ENCODE measurements around the gene MAGEB2. TPM values are rescaled to one million over a fixed set of nuclear protein-coding genes. Genes with fewer than 3 reads are reported as not detected.
"Not testable (repeated sequence)": the region's sequence is repeated elsewhere in the genome, so short reads cannot be mapped to it uniquely, and the experiment has no call there.

MAGEB2 gene, protein sequence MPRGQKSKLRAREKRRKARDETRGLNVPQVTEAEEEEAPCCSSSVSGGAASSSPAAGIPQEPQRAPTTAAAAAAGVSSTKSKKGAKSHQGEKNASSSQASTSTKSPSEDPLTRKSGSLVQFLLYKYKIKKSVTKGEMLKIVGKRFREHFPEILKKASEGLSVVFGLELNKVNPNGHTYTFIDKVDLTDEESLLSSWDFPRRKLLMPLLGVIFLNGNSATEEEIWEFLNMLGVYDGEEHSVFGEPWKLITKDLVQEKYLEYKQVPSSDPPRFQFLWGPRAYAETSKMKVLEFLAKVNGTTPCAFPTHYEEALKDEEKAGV
- not detected for total RNA-seq
- not detected for polyA plus RNA-seq

DNA sequence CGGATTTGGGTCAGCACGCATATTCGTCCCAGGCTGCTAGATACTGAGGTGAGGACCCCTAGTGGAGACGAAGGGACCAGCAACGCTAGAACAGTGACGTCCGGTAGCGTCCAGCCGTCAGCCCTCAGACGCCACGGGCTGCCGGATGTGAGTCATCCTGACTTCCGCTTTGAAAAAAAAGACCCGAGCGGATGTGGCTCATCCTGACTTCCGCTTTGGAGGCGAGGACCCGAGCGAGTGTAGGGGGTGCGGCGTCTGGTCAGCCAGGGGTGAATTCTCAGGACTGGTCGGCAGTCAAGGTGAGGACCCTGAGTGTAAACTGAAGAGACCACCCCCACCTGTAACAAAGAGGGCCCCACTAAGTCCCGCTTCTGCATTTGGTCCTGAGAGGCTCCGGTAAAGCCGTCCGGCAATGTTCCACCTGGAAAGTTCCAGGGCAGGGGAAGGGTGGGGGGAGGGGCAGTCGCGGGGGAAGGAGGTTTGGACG lies at the start of gene MAGEB2:
Gene MAGEB2 (plus strand): TSS at position 207 of the 487 bp plus-strand sequence. CDS start 3,018 bp downstream, outside the sequence.
- peaks cover 0 to 2% (median 0%) of the 10 kb centered on the region in 7 donors for H3K9me3 Mint-ChIP-seq
- no peak for ATAC-seq (ENCODE audit: low read depth in 2 of 2)
- Histone ChIP-seq H3K36me3 (ENCODE audit: control insufficient read depth, insufficient read depth, low read length) (no peaks in the 10 kb centered on the region), H3K27me3 (ENCODE audit: control insufficient read depth, insufficient read depth, low read length) (no peaks in the 10 kb centered on the region), H3K27ac (ENCODE audit: insufficient read depth, low read length, poor library complexity, severe bottlenecking) (no peak within 1 kb of the TSS), H3K4me1 (ENCODE audit: control insufficient read depth, insufficient read depth, low read length, poor library complexity, severe bottlenecking) (no peaks in the 10 kb centered on the region), H3K9me3 (ENCODE audit: control insufficient read depth in 2 of 2, low read length in 2 of 2) (no peaks in the 10 kb centered on the region), H3K4me3 (ENCODE audit: low read depth, low read length) (no peak within 1 kb of the TSS)
- H3K27me3 Mint-ChIP-seq: no peaks in the 10 kb centered on the region
- no peak within 1 kb of the TSS for H3K27ac Mint-ChIP-seq
- H3K4me3 Mint-ChIP-seq: no peak within 1 kb of the TSS
- H3K4me1 Mint-ChIP-seq: no peaks in the 10 kb centered on the region
- H3K36me3 Mint-ChIP-seq: no peaks in the 10 kb centered on the region
- DNase-seq: no peak

DNA sequence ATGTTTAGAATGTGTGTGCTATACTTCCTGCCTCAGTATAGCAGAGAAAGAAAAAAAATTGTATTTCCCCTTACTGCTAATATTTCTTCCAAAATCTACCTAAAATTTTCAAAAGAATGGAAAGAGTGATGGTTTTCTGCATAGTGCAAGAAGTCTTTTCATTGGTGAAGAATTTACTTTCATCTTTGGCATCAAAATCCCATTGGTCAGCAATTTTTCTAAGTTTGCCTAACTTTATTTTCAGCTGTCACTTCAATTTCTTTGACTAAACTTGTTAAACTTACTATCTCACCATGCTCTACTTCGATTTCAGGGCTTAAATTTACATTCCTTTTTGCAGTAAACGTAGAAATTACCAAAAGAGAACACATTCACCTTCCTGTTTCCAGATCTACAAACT lies 44.5 kb upstream of the MAGEB2 start:
- H3K4me3 Mint-ChIP-seq: no peak overlapping the region
- no peaks in the 10 kb centered on the region for H3K36me3 ChIP-seq (ENCODE audit: control insufficient read depth, insufficient read depth, low read length)
- ATAC-seq (ENCODE audit: low read depth in 2 of 2): no peak

DNA sequence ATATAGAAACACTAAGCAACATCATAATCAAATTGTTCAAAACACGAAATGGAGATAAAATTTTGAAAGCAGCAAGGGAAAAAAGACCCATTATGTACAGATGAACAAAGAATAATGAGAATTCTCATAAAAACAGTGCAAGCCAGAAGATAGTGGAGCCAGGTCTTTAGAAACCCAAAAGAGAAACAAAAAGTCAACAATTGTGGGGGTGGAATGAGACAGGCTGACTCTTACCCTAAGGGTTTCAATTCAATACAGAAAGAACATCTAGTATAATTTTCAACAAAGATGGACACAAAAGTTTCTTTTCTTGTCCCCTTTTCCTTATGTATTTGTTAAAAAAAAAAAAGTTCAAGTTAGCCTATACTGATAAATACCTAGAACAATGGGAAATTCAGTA lies 34.0 kb upstream of the MAGEB2 start:
- H3K27me3 ChIP-seq (ENCODE audit: control insufficient read depth, insufficient read depth, low read length): no peaks in the 10 kb centered on the region
- ATAC-seq (ENCODE audit: low read depth in 2 of 2) (no peak), DNase-seq (no peak)
- H3K9me3 ChIP-seq (ENCODE audit: control insufficient read depth in 2 of 2, low read length in 2 of 2): no peaks in the 10 kb centered on the region
- Mint-ChIP-seq H3K36me3 (no peaks in the 10 kb centered on the region), H3K27ac (no peak overlapping the region), H3K4me1 (no peaks in the 10 kb centered on the region), H3K27me3 (no peaks in the 10 kb centered on the region), H3K4me3 (no peak overlapping the region), H3K9me3 (peaks cover 0 to 7% (median 0%) of the 10 kb centered on the region in 7 donors)
- H3K36me3 ChIP-seq (ENCODE audit: control insufficient read depth, insufficient read depth, low read length): no peaks in the 10 kb centered on the region
- H3K4me1 ChIP-seq (ENCODE audit: control insufficient read depth, insufficient read depth, low read length, poor library complexity, severe bottlenecking): no peaks in the 10 kb centered on the region
- no peak overlapping the region for H3K4me3 ChIP-seq (ENCODE audit: low read depth, low read length)
- H3K27ac ChIP-seq (ENCODE audit: insufficient read depth, low read length, poor library complexity, severe bottlenecking): no peak overlapping the region

More for the DNA sequence above, 44.5 kb upstream of the MAGEB2 start:
- no peaks in the 10 kb centered on the region for H3K36me3 Mint-ChIP-seq
- no peak overlapping the region for H3K27ac ChIP-seq (ENCODE audit: insufficient read depth, low read length, poor library complexity, severe bottlenecking)
- H3K27ac Mint-ChIP-seq: no peak overlapping the region
- H3K27me3 ChIP-seq (ENCODE audit: control insufficient read depth, insufficient read depth, low read length): no peaks in the 10 kb centered on the region
- no peak overlapping the region for H3K4me3 ChIP-seq (ENCODE audit: low read depth, low read length)
- no peak for DNase-seq
- no peaks in the 10 kb centered on the region for H3K4me1 Mint-ChIP-seq
- H3K27me3 Mint-ChIP-seq: peaks cover 4% of the 10 kb centered on the region
- no peaks in the 10 kb centered on the region for H3K9me3 Mint-ChIP-seq
- no peaks in the 10 kb centered on the region for H3K9me3 ChIP-seq (ENCODE audit: control insufficient read depth in 2 of 2, low read length in 2 of 2)
- no peaks in the 10 kb centered on the region for H3K4me1 ChIP-seq (ENCODE audit: control insufficient read depth, insufficient read depth, low read length, poor library complexity, severe bottlenecking)

DNA sequence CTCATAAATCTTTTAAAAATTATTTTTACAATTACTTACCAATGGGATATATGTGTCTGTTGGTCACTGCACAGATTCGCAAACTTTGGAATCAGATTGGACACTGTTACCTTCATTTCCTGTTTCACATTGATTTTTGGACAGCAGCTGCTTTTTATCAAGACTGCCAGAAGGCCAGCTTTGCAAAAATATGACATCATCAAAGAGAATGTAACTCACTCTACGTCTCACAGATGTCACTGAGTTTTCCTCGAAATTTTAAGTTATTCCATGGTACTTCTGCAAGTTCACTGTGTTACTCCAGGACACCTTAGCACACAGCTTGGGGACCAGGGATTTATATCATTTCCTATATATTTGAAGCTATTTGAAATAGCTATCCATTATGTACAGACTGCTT lies 31.8 kb upstream of the MAGEB2 start:
- Mint-ChIP-seq H3K27ac (no peak overlapping the region), H3K9me3 (peaks cover 0 to 7% (median 0%) of the 10 kb centered on the region in 7 donors)

DNA sequence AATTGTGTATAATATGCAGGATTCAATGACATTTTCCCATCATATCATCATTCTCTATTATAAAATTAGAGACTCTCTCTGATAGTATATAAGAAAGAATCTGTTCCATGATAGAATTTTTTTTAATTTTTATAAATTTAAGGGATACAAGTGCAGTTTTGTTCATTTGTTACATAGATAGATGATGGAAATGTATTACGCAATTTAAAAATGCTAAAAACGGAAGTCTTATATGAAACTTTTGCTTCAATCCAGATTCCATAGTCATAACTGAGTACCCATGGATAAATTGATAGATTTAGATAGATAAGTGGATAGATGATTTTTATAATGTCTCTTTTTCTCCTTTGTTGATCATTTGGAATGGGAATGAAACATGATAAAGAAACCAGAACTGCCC lies 24.9 kb upstream of the MAGEB2 start:
- no peak for DNase-seq
- Mint-ChIP-seq H3K9me3 (peaks cover 0 to 3% (median 0%) of the 10 kb centered on the region in 7 donors), H3K4me3 (no peak overlapping the region), H3K4me1 (no peaks in the 10 kb centered on the region), H3K27me3 (peaks cover 4% of the 10 kb centered on the region), H3K36me3 (no peaks in the 10 kb centered on the region), H3K27ac (no peak overlapping the region)
- H3K4me3 ChIP-seq (ENCODE audit: low read depth, low read length): no peak overlapping the region
- H3K36me3 ChIP-seq (ENCODE audit: control insufficient read depth, insufficient read depth, low read length): no peaks in the 10 kb centered on the region
- H3K9me3 ChIP-seq (ENCODE audit: control insufficient read depth in 2 of 2, low read length in 2 of 2): no peaks in the 10 kb centered on the region
- H3K27ac ChIP-seq (ENCODE audit: insufficient read depth, low read length, poor library complexity, severe bottlenecking): no peak overlapping the region
- no peak for ATAC-seq (ENCODE audit: low read depth in 2 of 2)
- H3K27me3 ChIP-seq (ENCODE audit: control insufficient read depth, insufficient read depth, low read length): no peaks in the 10 kb centered on the region
- no peaks in the 10 kb centered on the region for H3K4me1 ChIP-seq (ENCODE audit: control insufficient read depth, insufficient read depth, low read length, poor library complexity, severe bottlenecking)

More for the DNA sequence above, 31.8 kb upstream of the MAGEB2 start:
- no peaks in the 10 kb centered on the region for H3K36me3 Mint-ChIP-seq
- H3K4me1 Mint-ChIP-seq: no peaks in the 10 kb centered on the region
- Histone ChIP-seq H3K27me3 (ENCODE audit: control insufficient read depth, insufficient read depth, low read length) (no peaks in the 10 kb centered on the region), H3K36me3 (ENCODE audit: control insufficient read depth, insufficient read depth, low read length) (no peaks in the 10 kb centered on the region), H3K9me3 (ENCODE audit: control insufficient read depth in 2 of 2, low read length in 2 of 2) (no peaks in the 10 kb centered on the region), H3K4me1 (ENCODE audit: control insufficient read depth, insufficient read depth, low read length, poor library complexity, severe bottlenecking) (no peaks in the 10 kb centered on the region), H3K27ac (ENCODE audit: insufficient read depth, low read length, poor library complexity, severe bottlenecking) (no peak overlapping the region), H3K4me3 (ENCODE audit: low read depth, low read length) (no peak overlapping the region)
- no peak overlapping the region for H3K4me3 Mint-ChIP-seq
- no peak for ATAC-seq (ENCODE audit: low read depth in 2 of 2)
- H3K27me3 Mint-ChIP-seq: no peaks in the 10 kb centered on the region
- no peak for DNase-seq

DNA sequence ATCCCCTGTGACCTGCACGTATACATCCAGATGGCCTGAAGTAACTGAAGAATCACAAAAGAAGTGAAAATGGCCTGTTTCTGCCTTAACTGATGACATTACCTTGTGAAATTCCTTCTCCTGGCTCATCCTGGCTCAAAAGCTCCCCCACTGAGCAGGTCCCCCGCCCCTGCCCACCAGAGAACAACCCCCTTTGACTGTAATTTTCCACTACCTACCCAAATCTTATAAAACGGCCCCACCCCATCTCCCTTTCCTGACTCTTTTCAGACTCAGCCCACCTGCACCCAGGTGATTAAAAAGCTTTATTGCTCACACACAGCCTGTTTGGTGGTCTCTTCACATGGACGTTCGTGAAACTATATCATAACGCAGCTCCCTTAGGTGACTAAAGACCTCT lies 21.5 kb upstream of the MAGEB2 start:
- not testable (repeated sequence) for H3K4me1 Mint-ChIP-seq; H3K4me1 ChIP-seq (ENCODE audit: control insufficient read depth, insufficient read depth, low read length, poor library complexity, severe bottlenecking); H3K4me3 Mint-ChIP-seq; H3K27ac Mint-ChIP-seq; H3K36me3 ChIP-seq (ENCODE audit: control insufficient read depth, insufficient read depth, low read length); ATAC-seq (ENCODE audit: low read depth in 2 of 2); H3K27me3 Mint-ChIP-seq; H3K4me3 ChIP-seq (ENCODE audit: low read depth, low read length); H3K27ac ChIP-seq (ENCODE audit: insufficient read depth, low read length, poor library complexity, severe bottlenecking); DNase-seq; H3K27me3 ChIP-seq (ENCODE audit: control insufficient read depth, insufficient read depth, low read length); H3K9me3 Mint-ChIP-seq; H3K9me3 ChIP-seq (ENCODE audit: control insufficient read depth in 2 of 2, low read length in 2 of 2); H3K36me3 Mint-ChIP-seq

DNA sequence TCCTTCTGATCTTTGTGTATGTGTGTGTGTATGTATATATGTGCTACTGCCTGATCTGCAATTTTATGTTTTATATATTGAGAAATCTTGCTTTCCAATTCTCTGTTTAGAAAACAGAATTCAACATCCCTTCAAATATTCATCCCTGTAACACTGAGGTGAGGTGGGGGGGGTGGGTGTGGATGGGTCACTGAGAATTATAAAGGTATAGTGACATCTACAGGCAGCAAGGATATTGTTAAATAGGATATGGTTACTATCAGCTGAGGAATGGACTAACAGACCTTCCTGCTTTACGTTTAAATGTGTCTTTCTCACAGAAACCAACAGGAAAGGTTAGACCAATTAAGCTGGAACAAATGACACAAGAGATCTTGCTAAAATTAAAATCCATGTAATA lies 19.0 kb upstream of the MAGEB2 start:
- H3K27me3 Mint-ChIP-seq: peaks cover 4% of the 10 kb centered on the region
- ATAC-seq (ENCODE audit: low read depth in 2 of 2): no peak
- H3K36me3 ChIP-seq (ENCODE audit: control insufficient read depth, insufficient read depth, low read length): no peaks in the 10 kb centered on the region
- no peak overlapping the region for H3K4me3 ChIP-seq (ENCODE audit: low read depth, low read length)
- H3K9me3 Mint-ChIP-seq: peaks cover 0 to 3% (median 0%) of the 10 kb centered on the region in 7 donors
- no peak overlapping the region for H3K27ac Mint-ChIP-seq
- no peak overlapping the region for H3K4me3 Mint-ChIP-seq
- DNase-seq: no peak
- H3K36me3 Mint-ChIP-seq: no peaks in the 10 kb centered on the region
- H3K4me1 ChIP-seq (ENCODE audit: control insufficient read depth, insufficient read depth, low read length, poor library complexity, severe bottlenecking): no peaks in the 10 kb centered on the region
- no peaks in the 10 kb centered on the region for H3K4me1 Mint-ChIP-seq
- no peaks in the 10 kb centered on the region for H3K9me3 ChIP-seq (ENCODE audit: control insufficient read depth in 2 of 2, low read length in 2 of 2)
- no peaks in the 10 kb centered on the region for H3K27me3 ChIP-seq (ENCODE audit: control insufficient read depth, insufficient read depth, low read length)
- no peak overlapping the region for H3K27ac ChIP-seq (ENCODE audit: insufficient read depth, low read length, poor library complexity, severe bottlenecking)

DNA sequence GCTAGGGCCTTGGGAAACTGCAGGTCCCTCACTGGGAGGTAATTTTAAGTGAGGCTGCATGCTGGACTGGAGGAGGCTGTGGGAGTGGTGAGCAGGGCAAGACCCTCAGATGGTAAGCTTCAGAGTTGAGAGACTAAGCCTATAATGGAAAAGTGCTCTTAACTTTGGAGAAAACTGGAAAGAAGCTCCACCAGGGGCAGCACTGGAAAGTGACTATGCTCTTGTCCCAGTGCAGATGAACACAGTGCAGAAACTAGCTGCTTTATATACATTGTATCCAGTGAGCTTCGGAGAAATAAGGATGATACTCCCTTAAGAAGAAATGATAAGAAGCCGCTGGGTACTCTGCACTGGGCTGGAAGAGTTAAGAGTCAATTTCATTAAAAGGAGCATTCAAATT lies 3.2 kb upstream of the MAGEB2 start:
- no peaks in the 10 kb centered on the region for H3K9me3 ChIP-seq (ENCODE audit: control insufficient read depth in 2 of 2, low read length in 2 of 2)
- ATAC-seq (ENCODE audit: low read depth in 2 of 2) (no peak), DNase-seq (no peak)
- Mint-ChIP-seq H3K27ac (no peak overlapping the region), H3K36me3 (no peaks in the 10 kb centered on the region), H3K4me1 (no peaks in the 10 kb centered on the region), H3K9me3 (peaks cover 0 to 2% (median 0%) of the 10 kb centered on the region in 7 donors), H3K4me3 (no peak overlapping the region), H3K27me3 (no peaks in the 10 kb centered on the region)
- no peak overlapping the region for H3K27ac ChIP-seq (ENCODE audit: insufficient read depth, low read length, poor library complexity, severe bottlenecking)
- no peaks in the 10 kb centered on the region for H3K27me3 ChIP-seq (ENCODE audit: control insufficient read depth, insufficient read depth, low read length)
- no peaks in the 10 kb centered on the region for H3K36me3 ChIP-seq (ENCODE audit: control insufficient read depth, insufficient read depth, low read length)
- no peak overlapping the region for H3K4me3 ChIP-seq (ENCODE audit: low read depth, low read length)
- H3K4me1 ChIP-seq (ENCODE audit: control insufficient read depth, insufficient read depth, low read length, poor library complexity, severe bottlenecking): no peaks in the 10 kb centered on the region
